COLO668 (cell line): Measurements from ENCODE around the gene CD82.
"Not testable (repeated sequence)": the region's sequence is repeated elsewhere in the genome, so short reads cannot be mapped to it uniquely, and the experiment has no call there.

Experiments
- DNase-seq: peaks from one replicate; lab custom pipeline; 2025; ENCODE audit not compliant: unreplicated experiment; lab: John Stamatoyannopoulos, UW

Gene CD82

DNA sequence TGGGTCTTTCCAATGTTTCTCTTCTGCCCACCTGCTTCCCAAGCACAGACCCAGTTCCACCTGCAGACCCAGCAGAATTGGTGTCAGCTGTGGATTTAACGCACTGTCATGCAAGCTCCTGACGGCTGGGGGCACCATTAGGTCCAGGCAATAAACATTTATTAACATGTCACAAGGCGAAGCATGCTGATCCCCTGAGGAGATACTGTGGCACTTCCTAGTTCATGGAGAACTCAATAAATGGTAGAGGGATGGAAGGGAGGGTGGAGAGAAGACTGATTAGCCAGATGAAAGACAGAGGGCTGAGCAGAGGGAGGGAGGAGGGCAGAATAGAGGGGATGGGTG, 93.0 kb downstream of the CD82 start:
- DNase-seq = no peak

DNA sequence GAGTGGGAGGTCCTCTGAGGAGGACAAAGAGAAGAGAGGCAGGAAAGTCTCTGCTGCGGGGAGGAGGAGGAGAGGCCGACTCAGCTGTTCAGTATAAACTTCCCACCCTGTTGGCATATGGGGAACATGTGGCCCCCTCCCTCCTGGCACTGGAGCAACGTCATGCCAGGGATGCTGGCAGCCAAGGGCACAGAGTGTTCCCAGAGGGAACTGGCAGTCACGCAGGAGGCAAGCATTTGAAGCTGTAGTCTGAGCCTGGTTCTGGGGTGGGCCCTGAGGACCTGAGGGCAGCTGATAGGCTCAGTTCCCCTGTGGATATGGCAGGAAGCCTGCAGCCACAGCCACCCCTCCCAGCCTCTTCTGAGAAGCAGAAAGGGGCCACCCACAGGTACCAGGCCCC, 94.2 kb downstream of the CD82 start:
- no peak for DNase-seq

DNA sequence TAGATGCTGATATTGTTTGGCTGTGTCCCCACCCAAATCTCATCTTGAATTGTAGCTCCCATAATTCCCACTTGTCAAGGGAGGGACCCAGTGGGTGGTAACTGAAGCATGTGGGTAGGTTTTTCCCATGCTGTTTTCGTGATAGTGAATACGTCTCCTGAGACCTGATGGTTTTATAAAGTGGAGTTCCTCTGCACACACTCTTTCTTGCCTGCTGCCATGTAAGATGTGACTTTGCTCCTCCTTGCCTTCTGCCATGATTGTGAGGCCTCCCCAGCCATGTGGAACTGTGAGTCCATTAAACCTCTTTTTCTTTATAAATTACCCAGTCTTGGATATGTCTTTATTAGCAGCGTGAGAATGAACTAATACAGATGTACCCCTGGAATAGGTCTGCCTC, 95.1 kb downstream of the CD82 start:
- not testable (repeated sequence) for DNase-seq

DNA sequence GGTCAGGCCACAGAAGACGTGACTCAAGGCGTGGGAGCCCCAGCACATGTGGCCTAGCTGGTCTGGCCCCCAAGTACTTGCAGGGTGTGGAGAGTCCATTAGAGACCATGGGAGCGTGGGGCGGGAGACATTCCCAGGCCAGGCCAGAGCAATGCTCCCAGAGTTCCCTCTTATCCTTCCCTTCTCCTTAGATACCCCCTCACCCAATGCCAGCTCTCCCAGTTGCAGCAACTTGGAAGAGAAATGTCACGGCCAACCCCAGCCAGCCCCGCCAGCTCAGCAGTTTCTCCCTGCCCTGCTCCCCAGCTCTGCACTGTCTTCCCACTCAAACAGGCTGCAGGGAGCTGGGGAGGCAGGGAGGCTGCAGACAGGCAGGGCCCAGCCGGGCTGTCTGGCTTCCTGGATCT, 95.9 kb downstream of the CD82 start:
- DNase-seq = no peak
